Measurements from ENCODE around the gene WDR38. TPM values are rescaled to one million over a fixed set of nuclear protein-coding genes. Genes with fewer than 3 reads are reported as not detected.

WDR38 gene
- total RNA-seq, 1 experiment from 2014 or later = not detected

DNA sequence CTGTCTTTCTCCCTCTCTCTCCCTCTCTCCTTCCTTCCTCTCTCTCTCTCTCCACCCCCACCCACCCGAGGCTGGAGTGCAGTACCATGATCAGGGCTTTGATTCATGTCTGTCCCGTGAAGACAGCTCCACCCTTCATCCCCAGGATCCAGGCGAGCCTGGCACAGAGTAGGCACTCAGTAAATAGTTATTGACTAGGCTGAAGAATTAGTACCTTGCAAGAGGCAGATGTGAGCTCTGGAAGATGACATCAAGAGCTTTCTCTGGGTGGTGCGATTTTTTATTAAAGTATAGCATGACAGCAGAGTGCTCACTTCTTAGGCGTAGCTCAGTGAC lies 24.0 kb upstream of the WDR38 start:
- Mint-ChIP-seq H3K9me3 (ENCODE audit: unreplicated experiment) (peaks cover 5% of the 10 kb centered on the region), H3K36me3 (ENCODE audit: insufficient read depth, unreplicated experiment) (no peaks in the 10 kb centered on the region), H3K27ac (ENCODE audit: low read depth, unreplicated experiment) (peak overlapping the region; percentile 18), H3K27me3 (ENCODE audit: insufficient read depth, unreplicated experiment) (no peaks in the 10 kb centered on the region), H3K4me3 (ENCODE audit: unreplicated experiment) (no peak overlapping the region), H3K4me1 (ENCODE audit: insufficient read depth, unreplicated experiment) (peaks cover 10% of the 10 kb centered on the region)
- CTCF ChIA-PET = interaction anchor here (0.7 to 15.9 kb wide), 4 partner anchors 24 to 1657 kb away, joined by 3 to 159 read pairs (median 44); partner anchors contain the start of genes NR6A1, OLFML2A and WDR38
- intact Hi-C loops (cut with micrococcal nuclease) = no loop called here
- DNase-seq (ENCODE audit: unreplicated experiment) = no peak
- POLR2A ChIA-PET = interaction anchor here (0.7 to 2.3 kb wide), 2 partner anchors 11 to 34 kb away, joined by 3 to 17 read pairs; no protein-coding TSS in a partner anchor
- BruUV-seq (replicated peaks) = no TSS peak
- TF ChIP-seq, protein P1, sequence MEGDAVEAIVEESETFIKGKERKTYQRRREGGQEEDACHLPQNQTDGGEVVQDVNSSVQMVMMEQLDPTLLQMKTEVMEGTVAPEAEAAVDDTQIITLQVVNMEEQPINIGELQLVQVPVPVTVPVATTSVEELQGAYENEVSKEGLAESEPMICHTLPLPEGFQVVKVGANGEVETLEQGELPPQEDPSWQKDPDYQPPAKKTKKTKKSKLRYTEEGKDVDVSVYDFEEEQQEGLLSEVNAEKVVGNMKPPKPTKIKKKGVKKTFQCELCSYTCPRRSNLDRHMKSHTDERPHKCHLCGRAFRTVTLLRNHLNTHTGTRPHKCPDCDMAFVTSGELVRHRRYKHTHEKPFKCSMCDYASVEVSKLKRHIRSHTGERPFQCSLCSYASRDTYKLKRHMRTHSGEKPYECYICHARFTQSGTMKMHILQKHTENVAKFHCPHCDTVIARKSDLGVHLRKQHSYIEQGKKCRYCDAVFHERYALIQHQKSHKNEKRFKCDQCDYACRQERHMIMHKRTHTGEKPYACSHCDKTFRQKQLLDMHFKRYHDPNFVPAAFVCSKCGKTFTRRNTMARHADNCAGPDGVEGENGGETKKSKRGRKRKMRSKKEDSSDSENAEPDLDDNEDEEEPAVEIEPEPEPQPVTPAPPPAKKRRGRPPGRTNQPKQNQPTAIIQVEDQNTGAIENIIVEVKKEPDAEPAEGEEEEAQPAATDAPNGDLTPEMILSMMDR (IDR thresholded peaks at IDR 0.05; ENCODE audit: unreplicated experiment) = no peak

DNA sequence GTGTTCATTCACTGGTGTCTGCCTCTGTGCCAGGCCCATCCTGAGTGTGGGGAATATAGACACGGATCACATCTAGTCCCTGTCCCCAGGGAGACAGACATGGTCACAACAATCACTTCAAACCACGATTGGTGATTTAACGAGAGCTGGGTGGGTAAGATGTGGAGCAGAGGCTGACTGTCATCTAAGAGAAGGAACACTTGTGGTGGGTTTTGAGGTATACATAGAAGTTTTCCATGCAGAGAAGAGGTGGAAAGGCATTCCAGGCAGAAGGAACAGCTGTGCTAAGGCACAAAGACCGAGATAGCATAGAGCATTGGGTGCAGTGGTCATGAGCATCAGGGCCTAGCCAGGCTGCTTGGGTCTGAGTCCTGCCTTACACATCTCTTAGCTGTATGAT lies 22.7 kb upstream of the WDR38 start:
- intact Hi-C loops (cut with micrococcal nuclease) = no loop called here
- Mint-ChIP-seq H3K4me3 (ENCODE audit: unreplicated experiment) (no peak overlapping the region), H3K36me3 (ENCODE audit: insufficient read depth, unreplicated experiment) (no peaks in the 10 kb centered on the region), H3K27ac (ENCODE audit: low read depth, unreplicated experiment) (no peak overlapping the region), H3K4me1 (ENCODE audit: insufficient read depth, unreplicated experiment) (peaks cover 23% of the 10 kb centered on the region), H3K27me3 (ENCODE audit: insufficient read depth, unreplicated experiment) (no peaks in the 10 kb centered on the region), H3K9me3 (ENCODE audit: unreplicated experiment) (peaks cover 5% of the 10 kb centered on the region)
- POLR2A ChIA-PET = interaction anchor here (0.7 to 2.3 kb wide), 2 partner anchors 12 to 21 kb away, joined by 3 to 17 read pairs; no protein-coding TSS in a partner anchor
- no TSS peak for BruUV-seq (replicated peaks)
- no peak for DNase-seq (ENCODE audit: unreplicated experiment)
- CTCF ChIA-PET = interaction anchor here (1.1 to 15.9 kb wide), 5 partner anchors 22 to 173 kb away, joined by 3 to 159 read pairs (median 4); partner anchors contain the start of genes NR6A1, OLFML2A and WDR38
- TF ChIP-seq, protein P1 (IDR thresholded peaks at IDR 0.05; ENCODE audit: unreplicated experiment) = no peak

DNA sequence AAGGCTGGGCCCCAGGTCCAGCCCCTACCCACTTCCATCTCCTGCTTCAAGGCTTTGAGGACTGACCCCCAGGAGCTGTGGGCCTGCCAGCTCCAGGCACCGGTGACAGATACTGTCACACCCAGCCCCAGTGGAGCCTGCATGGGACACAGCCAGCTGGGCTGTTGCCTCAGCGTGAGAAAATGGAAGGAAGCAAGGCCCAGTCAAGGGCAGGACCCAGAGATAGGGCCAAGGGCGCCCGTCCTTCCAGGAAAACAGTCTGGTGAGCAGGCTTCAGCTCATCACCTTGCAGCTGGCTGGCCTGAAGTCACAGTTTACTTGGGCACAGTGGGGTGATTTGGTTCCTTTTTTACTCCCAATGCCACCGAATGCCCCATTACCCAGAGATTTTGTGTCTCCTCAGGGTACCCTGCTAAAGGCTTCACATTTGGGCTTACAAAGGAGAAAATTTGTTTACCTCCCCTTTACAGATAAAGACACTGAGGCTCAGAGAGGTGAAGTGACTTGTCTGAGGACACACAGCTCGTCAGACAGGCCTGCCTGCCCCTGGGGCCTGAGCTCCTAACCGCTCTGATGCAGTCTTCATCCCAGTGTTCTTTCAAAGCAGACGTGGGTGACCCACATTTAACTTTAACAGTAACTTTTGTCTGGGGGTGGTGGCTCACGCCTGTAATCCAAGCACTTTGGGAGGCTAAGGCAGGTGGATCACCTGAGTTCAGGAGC lies 21.5 kb upstream of the WDR38 start:
- no peaks in the 10 kb centered on the region for H3K9me3 Mint-ChIP-seq (ENCODE audit: unreplicated experiment)
- ChIA-PET POLR2A (interaction anchor here (0.7 to 5.3 kb wide), 8 partner anchors 10 to 62 kb away, joined by 3 to 83 read pairs (median 7); partner anchors contain the start of genes ARPC5L, NR6A1 and RPL35), CTCF (interaction anchor here (0.5 to 15.9 kb wide), 10 partner anchors 8 to 419 kb away, joined by 3 to 159 read pairs (median 4); partner anchors contain the start of genes NR6A1, OLFML2A and WDR38)
- H3K27me3 Mint-ChIP-seq (ENCODE audit: insufficient read depth, unreplicated experiment) = no peaks in the 10 kb centered on the region
- TF ChIP-seq, protein P1 (IDR thresholded peaks at IDR 0.05; ENCODE audit: unreplicated experiment) = no peak
- BruUV-seq (replicated peaks) = no TSS peak
- peaks cover 26% of the 10 kb centered on the region for H3K4me1 Mint-ChIP-seq (ENCODE audit: insufficient read depth, unreplicated experiment)
- no peak overlapping the region for H3K27ac Mint-ChIP-seq (ENCODE audit: low read depth, unreplicated experiment)
- H3K4me3 Mint-ChIP-seq (ENCODE audit: unreplicated experiment) = no peak overlapping the region
- no peaks in the 10 kb centered on the region for H3K36me3 Mint-ChIP-seq (ENCODE audit: insufficient read depth, unreplicated experiment)
- intact Hi-C loops (cut with micrococcal nuclease) = no loop called here
- no peak for DNase-seq (ENCODE audit: unreplicated experiment)

DNA sequence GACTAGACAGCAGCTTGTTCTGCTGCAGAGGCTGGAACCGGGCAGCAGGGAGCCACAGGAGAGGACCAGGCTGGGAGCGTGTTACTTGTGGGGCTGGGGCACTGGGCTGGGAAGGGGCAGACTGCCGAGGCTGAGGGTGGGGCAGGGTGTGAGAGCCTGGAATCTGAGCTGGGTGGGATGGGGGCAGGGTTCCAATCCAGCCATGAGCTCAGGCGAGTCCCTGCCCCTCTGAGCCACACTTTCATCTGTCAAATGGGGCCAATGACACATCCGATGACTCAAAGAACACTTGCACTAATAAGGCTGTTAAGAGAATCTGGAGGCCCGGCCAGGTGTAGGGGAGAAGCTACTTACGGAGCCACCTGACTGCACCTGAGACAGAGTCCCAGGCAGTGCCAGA lies 18.7 kb upstream of the WDR38 start:
- no TSS peak for BruUV-seq (replicated peaks)
- peaks cover 18% of the 10 kb centered on the region for H3K4me1 Mint-ChIP-seq (ENCODE audit: insufficient read depth, unreplicated experiment)
- no peaks in the 10 kb centered on the region for H3K27me3 Mint-ChIP-seq (ENCODE audit: insufficient read depth, unreplicated experiment)
- no peaks in the 10 kb centered on the region for H3K36me3 Mint-ChIP-seq (ENCODE audit: insufficient read depth, unreplicated experiment)
- ChIA-PET CTCF (interaction anchor here (0.7 to 15.9 kb wide), 7 partner anchors 12 to 60 kb away, joined by 3 to 159 read pairs (median 4); partner anchors contain the start of genes NR6A1, OLFML2A and WDR38), POLR2A (interaction anchor here (0.6 to 5.3 kb wide), 9 partner anchors 15 to 283 kb away, joined by 3 to 83 read pairs (median 7); partner anchors contain the start of genes ARPC5L, NR6A1 and RPL35)
- H3K27ac Mint-ChIP-seq (ENCODE audit: low read depth, unreplicated experiment) = peak overlapping the region; percentile 66
- DNase-seq (ENCODE audit: unreplicated experiment) = peak; percentile 94
- intact Hi-C loops (cut with micrococcal nuclease) = no loop called here
- peak overlapping the region; percentile 47 for H3K4me3 Mint-ChIP-seq (ENCODE audit: unreplicated experiment)
- H3K9me3 Mint-ChIP-seq (ENCODE audit: unreplicated experiment) = no peaks in the 10 kb centered on the region
- TF ChIP-seq, protein P1 (IDR thresholded peaks at IDR 0.05; ENCODE audit: unreplicated experiment) = no peak

Measured in MCF 10A (cell line).